A673 (cell line): ENCODE data around the gene TGFBR1. TPM values are rescaled to one million over a fixed set of nuclear protein-coding genes. Genes with fewer than 3 reads are reported as not detected.

Source experiments
- BruUV-seq: library from RNA; stranded (reverse); fragments of 400-500 nt; replicated peaks from 2 replicates; lab custom pipeline; 2021; lab: Mats Ljungman, UMichigan
- CTCF ChIA-PET: fragments of 300-600 bp; sonication (Branson Sonifier 250); formaldehyde crosslinking; loops from one replicate; lab custom pipeline; 2022; ENCODE audit warnings: antibody characterized with exemption; lab: Charles Lee
- POLR2A ChIA-PET: fragments of 300-600 bp; sonication (Branson Sonifier 250); formaldehyde crosslinking; loops from one replicate; lab custom pipeline; 2022; ENCODE audit warnings: antibody characterized with exemption; ENCODE audit not compliant: low non-redundant PET; lab: Charles Lee
- DNase-seq: peaks from one replicate; pipeline ENCODE4 v3.0.0-alpha.2; 2015; ENCODE audit warnings: low spot score
- H3K27ac ChIP-seq: fragments of 200-600 bp; sonication (generic); 2 replicates; pipeline ENCODE4 v1.5.1; 2016; ENCODE audit warnings: mixed run types, low read depth, mild to moderate bottlenecking, mixed read lengths, antibody characterized with exemption, low read length; ENCODE audit not compliant: poor library complexity, severe bottlenecking
- H3K27me3 ChIP-seq: fragments of 200-600 bp; sonication (generic); replicated peaks from 2 replicates; pipeline ENCODE4 v1.6.1; 2017; ENCODE audit warnings: mixed run types, low read depth, mild to moderate bottlenecking, mixed read lengths, antibody characterized with exemption, low read length; ENCODE audit not compliant: insufficient read depth, poor library complexity
- H3K36me3 ChIP-seq: fragments of 200-600 bp; sonication (generic); 2 replicates; pipeline ENCODE4 v1.6.1; 2016; ENCODE audit warnings: mixed run types, mild to moderate bottlenecking, mixed read lengths, antibody characterized with exemption, low read length; ENCODE audit not compliant: insufficient read depth, poor library complexity, severe bottlenecking
- H3K4me1 ChIP-seq: fragments of 200-600 bp; sonication (generic); 2 replicates; pipeline ENCODE4 v1.6.1; 2017; ENCODE audit warnings: mixed run types, mild to moderate bottlenecking, mixed read lengths, antibody characterized with exemption, low read length; ENCODE audit not compliant: insufficient read depth, poor library complexity, severe bottlenecking
- H3K4me3 ChIP-seq: fragments of 200-600 bp; sonication (generic); 2 replicates; pipeline ENCODE4 v1.5.1; 2016; ENCODE audit warnings: low read depth, mixed run types, mild to moderate bottlenecking, mixed read lengths, low read length; ENCODE audit not compliant: poor library complexity, severe bottlenecking
- H3K9me3 ChIP-seq: fragments of 200-600 bp; sonication (generic); 2 replicates; pipeline ENCODE4 v1.6.1; 2016; ENCODE audit warnings: mixed run types, low read depth, mild to moderate bottlenecking, mixed read lengths, antibody characterized with exemption, low read length; ENCODE audit not compliant: poor library complexity, severe bottlenecking
- EZH2 ChIP-seq: fragments of 200-600 bp; sonication (generic); IDR thresholded peaks from 2 replicates; pipeline ENCODE4 v1.6.1; 2017; ENCODE audit warnings: borderline replicate concordance, low read depth, mild to moderate bottlenecking, mixed read lengths, antibody characterized with exemption, low read length; ENCODE audit not compliant: poor library complexity, severe bottlenecking
- intact Hi-C: fragments of 100-400 bp; cut with micrococcal nuclease; formaldehyde crosslinking; loops from one replicate; pipeline ENCODE4 v1.10.0; 2022; ENCODE audit not compliant: unreplicated experiment
- total RNA-seq: library from RNA; stranded (reverse); gene quantifications from 2 replicates; pipeline ENCODE4 v1.2.3, GENCODE V29; 2021
- TF ChIP-seq, protein P1 (sequence below): fragments of 300-800, 200-600 bp; sonication (generic); conservative IDR thresholded peaks from 2 replicates; pipeline ENCODE4 v1.5.1; 2017; ENCODE audit warnings: low read depth, mild to moderate bottlenecking, antibody characterized with exemption, low read length, moderate library complexity, mixed read lengths

TGFBR1 gene
- total RNA-seq, 1 experiment from 2014 or later, result 3.5 TPM

DNA sequence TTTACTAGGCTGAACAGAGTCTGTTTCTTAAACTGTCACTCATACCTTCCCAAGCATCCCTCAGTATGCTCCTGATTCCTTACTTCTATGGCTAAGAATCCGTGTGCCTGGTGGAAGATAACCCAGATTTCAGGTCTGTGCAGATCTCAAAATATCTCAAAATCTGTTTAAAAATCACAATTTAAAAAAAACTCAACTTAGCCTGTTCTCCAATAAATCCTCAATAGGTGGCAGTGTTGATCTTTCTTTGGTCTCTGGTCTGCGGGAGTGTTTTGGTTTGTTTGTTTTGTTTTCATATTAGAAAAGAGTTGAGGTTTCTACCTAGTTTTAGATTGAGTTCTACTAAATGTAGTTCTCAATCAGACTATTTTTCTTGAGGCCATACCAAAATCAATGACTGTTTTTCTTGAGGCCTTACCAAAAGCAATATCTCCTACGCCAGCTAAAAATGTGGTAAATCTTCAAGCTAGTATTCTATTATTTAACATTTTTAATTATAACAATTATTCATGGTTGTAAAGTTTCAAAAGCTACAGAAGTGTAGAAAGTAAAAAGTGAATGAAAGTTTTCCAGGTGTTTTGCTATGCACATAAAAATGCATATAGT lies 57.9 kb downstream of the TGFBR1 start:
- H3K4me1 ChIP-seq, result peaks cover 6% of the 10 kb centered on the region
- H3K9me3 ChIP-seq, result no peaks in the 10 kb centered on the region
- BruUV-seq, result no TSS peak
- POLR2A ChIA-PET, result no interaction called here
- peak; percentile 53 for DNase-seq
- no peak for TF ChIP-seq EZH2
- TF ChIP-seq, protein P1, sequence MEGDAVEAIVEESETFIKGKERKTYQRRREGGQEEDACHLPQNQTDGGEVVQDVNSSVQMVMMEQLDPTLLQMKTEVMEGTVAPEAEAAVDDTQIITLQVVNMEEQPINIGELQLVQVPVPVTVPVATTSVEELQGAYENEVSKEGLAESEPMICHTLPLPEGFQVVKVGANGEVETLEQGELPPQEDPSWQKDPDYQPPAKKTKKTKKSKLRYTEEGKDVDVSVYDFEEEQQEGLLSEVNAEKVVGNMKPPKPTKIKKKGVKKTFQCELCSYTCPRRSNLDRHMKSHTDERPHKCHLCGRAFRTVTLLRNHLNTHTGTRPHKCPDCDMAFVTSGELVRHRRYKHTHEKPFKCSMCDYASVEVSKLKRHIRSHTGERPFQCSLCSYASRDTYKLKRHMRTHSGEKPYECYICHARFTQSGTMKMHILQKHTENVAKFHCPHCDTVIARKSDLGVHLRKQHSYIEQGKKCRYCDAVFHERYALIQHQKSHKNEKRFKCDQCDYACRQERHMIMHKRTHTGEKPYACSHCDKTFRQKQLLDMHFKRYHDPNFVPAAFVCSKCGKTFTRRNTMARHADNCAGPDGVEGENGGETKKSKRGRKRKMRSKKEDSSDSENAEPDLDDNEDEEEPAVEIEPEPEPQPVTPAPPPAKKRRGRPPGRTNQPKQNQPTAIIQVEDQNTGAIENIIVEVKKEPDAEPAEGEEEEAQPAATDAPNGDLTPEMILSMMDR, result peak; percentile 78
- H3K27ac ChIP-seq, result no peak overlapping the region
- CTCF ChIA-PET, result no interaction called here
- peaks cover under 1% of the 10 kb centered on the region for H3K27me3 ChIP-seq
- no peaks in the 10 kb centered on the region for H3K36me3 ChIP-seq
- no peak overlapping the region for H3K4me3 ChIP-seq
- intact Hi-C loops, result loop anchor here (2.0 to 10.0 kb wide), 2 partner anchors 62 to 1432 kb away; partner anchors contain the start of genes ALG2 and SEC61B

DNA sequence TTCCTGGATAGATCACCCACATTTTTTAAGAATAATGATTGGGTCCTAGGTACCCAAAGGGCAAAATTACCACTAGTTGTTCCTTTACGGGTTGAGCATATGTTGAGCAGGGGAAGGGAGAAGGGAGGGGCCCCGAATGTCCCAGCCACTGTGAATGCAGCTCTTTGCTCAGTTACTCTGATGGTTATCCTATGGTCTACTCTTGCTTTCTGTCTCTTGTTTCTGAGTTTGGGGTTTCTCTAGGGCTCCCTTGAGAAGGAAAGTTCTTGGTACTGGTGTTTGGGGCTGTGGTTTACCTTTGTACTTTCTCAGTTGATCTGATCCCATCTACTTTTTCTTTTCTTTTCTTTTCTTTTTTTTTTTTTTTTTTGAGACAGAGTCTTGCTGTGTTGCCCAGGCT lies 61.2 kb downstream of the TGFBR1 start:
- Histone ChIP-seq H3K4me1 (no peaks in the 10 kb centered on the region), H3K9me3 (no peaks in the 10 kb centered on the region), H3K27ac (no peak overlapping the region), H3K4me3 (no peak overlapping the region), H3K36me3 (no peaks in the 10 kb centered on the region), H3K27me3 (no peaks in the 10 kb centered on the region)
- ChIA-PET POLR2A (no interaction called here), CTCF (no interaction called here)
- no TSS peak for BruUV-seq
- no peak for DNase-seq
- TF ChIP-seq, protein P1, result no peak
- TF ChIP-seq EZH2, result no peak
- intact Hi-C loops, result loop anchor here (10.0 kb wide), 1 partner anchor 59 kb away; the partner anchor contains the start of genes ALG2 and SEC61B

DNA sequence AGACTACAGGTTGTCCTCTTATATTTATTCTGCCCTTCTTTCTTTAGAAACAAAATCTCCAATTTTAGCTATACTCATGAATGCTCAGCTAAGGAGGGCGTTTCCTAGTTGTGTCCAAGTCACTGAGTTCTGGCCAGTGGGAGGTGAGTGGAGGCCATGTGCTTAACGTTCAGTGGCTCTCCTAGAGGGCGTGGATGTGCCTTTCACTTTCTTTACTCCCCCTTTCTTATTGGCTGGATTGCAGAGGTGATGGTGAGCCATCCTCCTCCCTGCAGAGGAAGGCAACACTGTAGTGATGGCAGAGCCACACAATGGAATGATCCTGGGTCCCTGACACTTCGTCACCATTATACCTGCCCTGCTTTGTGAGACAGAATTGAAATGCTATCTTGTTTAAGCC lies 62.2 kb downstream of the TGFBR1 start:
- no TSS peak for BruUV-seq
- no peak for DNase-seq
- CTCF ChIA-PET, result no interaction called here
- intact Hi-C loops, result loop anchor here (10.0 kb wide), 1 partner anchor 58 kb away; the partner anchor contains the start of genes ALG2 and SEC61B
- Histone ChIP-seq H3K4me3 (no peak overlapping the region), H3K36me3 (no peaks in the 10 kb centered on the region), H3K27me3 (no peaks in the 10 kb centered on the region), H3K4me1 (no peaks in the 10 kb centered on the region), H3K9me3 (no peaks in the 10 kb centered on the region), H3K27ac (no peak overlapping the region)
- TF ChIP-seq EZH2, result no peak
- TF ChIP-seq, protein P1, result no peak
- POLR2A ChIA-PET, result no interaction called here
